WTC11 (cell line): ENCODE results near the gene RGL1.

Experiments used
- CREM ChIP-seq: sonication (generic); formaldehyde crosslinking; IDR thresholded peaks from 2 replicates; pipeline ENCODE4 v1.8.1; 2022; ENCODE audit warnings: mild to moderate bottlenecking, missing genetic modification reagents, moderate library complexity
- CTCF ChIP-seq: fragments of 200-600 bp; IDR thresholded peaks from 2 replicates; pipeline ENCODE4 v1.8.0; 2022; ENCODE audit warnings: antibody characterized with exemption
- E2F4 ChIP-seq: sonication (generic); formaldehyde crosslinking; IDR thresholded peaks from 2 replicates; pipeline ENCODE4 v1.8.1; 2022; ENCODE audit warnings: low read depth, mild to moderate bottlenecking, moderate library complexity, missing genetic modification reagents, borderline replicate concordance
- SMAD3 ChIP-seq: sonication (generic); formaldehyde crosslinking; IDR thresholded peaks from 2 replicates; pipeline ENCODE4 v1.8.0; 2022; ENCODE audit warnings: missing genetic modification reagents, mild to moderate bottlenecking, borderline replicate concordance
- ZNF532 ChIP-seq: fragments of 250-450 bp; sonication (Bioruptor Pico); IDR thresholded peaks from 2 replicates; pipeline ENCODE4 v1.9.0; 2021; ENCODE audit warnings: mild to moderate bottlenecking, borderline replicate concordance

- TF ChIP-seq E2F4 (no peak), CTCF (no peak), CREM (CRISPR knock-in tag) (no peak), SMAD3 (CRISPR knock-in tag) (no peak), ZNF532 (no peak)
Observed at GRCh38 chr1:183892351-183892793, 87.5 kb downstream of the RGL1 start.
